ENCODE measurements around the gene PLCD3. TPM values are rescaled to one million over a fixed set of nuclear protein-coding genes. Genes with fewer than 3 reads are reported as not detected.
A peak's percentile ranks its signal among the peaks of the same experiment; 100 is the strongest.

Gene PLCD3
- total and polyA plus RNA-seq, 2 of the 13 experiments (the other 11 are each of a cell fraction or from before 2014, with no cell fraction given): 11.3 to 39.1 TPM

- TF ChIP-seq ZNF276 (CRISPR knock-in tag; IDR thresholded peaks at IDR 0.05; ENCODE audit: low read depth) (peak; percentile 22; the same call in 1 of the 2 replicates), RXRA (CRISPR knock-in tag; IDR thresholded peaks at IDR 0.05) (no peak), MAFG (CRISPR knock-in tag; IDR thresholded peaks at IDR 0.05) (no peak), SSRP1 (CRISPR knock-in tag; IDR thresholded peaks at IDR 0.05) (peak; percentile 10; the same call in 1 of the 2 replicates), MED13 (CRISPR knock-in tag; IDR thresholded peaks at IDR 0.05) (no peak), TBP (CRISPR knock-in tag; IDR thresholded peaks at IDR 0.05) (no peak), ZMYM2 (CRISPR knock-in tag; IDR thresholded peaks at IDR 0.05) (no peak), TMF1 (CRISPR knock-in tag; IDR thresholded peaks at IDR 0.05; ENCODE audit: low read depth) (no peak), NR1H2 (CRISPR knock-in tag; IDR thresholded peaks at IDR 0.05; ENCODE audit: borderline replicate concordance, low read depth) (no peak), GLMP (CRISPR knock-in tag; IDR thresholded peaks at IDR 0.05; ENCODE audit: borderline replicate concordance) (no peak), EED (CRISPR knock-in tag; IDR thresholded peaks at IDR 0.05) (no peak), KLF16 (CRISPR knock-in tag; IDR thresholded peaks at IDR 0.05) (no peak), ZNF253 (CRISPR knock-in tag; IDR thresholded peaks at IDR 0.05; ENCODE audit: borderline replicate concordance) (0 out of 2 replicates have a peak, but pooled peaks have one; percentile 67), ARID3A (IDR thresholded peaks at IDR 0.05; ENCODE audit: low read depth, low read length) (no peak), CBX5 (CRISPR knock-in tag; IDR thresholded peaks at IDR 0.05; ENCODE audit: borderline replicate concordance) (no peak), ARHGAP35 (CRISPR knock-in tag; IDR thresholded peaks at IDR 0.05; ENCODE audit: borderline replicate concordance) (0 out of 2 replicates have a peak, but pooled peaks have one; percentile 11), RBFOX2 (IDR thresholded peaks at IDR 0.05; ENCODE audit: low read depth, low read length) (no peak; the same call in 1 of the 2 replicates), ZKSCAN8 (CRISPR knock-in tag; IDR thresholded peaks at IDR 0.05; ENCODE audit: borderline replicate concordance) (no peak), ZSCAN31 (CRISPR knock-in tag; IDR thresholded peaks at IDR 0.05; ENCODE audit: low read depth) (no peak; the same call in 1 of the 2 replicates), ZNF430 (CRISPR knock-in tag; IDR thresholded peaks at IDR 0.05) (no peak)
- TF ChIP-seq, protein P1, sequence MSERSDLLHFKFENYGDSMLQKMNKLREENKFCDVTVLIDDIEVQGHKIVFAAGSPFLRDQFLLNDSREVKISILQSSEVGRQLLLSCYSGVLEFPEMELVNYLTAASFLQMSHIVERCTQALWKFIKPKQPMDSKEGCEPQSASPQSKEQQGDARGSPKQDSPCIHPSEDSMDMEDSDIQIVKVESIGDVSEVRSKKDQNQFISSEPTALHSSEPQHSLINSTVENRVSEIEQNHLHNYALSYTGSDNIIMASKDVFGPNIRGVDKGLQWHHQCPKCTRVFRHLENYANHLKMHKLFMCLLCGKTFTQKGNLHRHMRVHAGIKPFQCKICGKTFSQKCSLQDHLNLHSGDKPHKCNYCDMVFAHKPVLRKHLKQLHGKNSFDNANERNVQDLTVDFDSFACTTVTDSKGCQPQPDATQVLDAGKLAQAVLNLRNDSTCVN (CRISPR knock-in tag; IDR thresholded peaks at IDR 0.05; ENCODE audit: borderline replicate concordance): no peak
- TF ChIP-seq, protein P2, sequence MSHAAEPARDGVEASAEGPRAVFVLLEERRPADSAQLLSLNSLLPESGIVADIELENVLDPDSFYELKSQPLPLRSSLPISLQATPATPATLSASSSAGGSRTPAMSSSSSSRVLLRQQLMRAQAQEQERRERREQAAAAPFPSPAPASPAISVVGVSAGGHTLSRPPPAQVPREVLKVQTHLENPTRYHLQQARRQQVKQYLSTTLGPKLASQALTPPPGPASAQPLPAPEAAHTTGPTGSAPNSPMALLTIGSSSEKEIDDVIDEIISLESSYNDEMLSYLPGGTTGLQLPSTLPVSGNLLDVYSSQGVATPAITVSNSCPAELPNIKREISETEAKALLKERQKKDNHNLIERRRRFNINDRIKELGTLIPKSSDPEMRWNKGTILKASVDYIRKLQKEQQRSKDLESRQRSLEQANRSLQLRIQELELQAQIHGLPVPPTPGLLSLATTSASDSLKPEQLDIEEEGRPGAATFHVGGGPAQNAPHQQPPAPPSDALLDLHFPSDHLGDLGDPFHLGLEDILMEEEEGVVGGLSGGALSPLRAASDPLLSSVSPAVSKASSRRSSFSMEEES (CRISPR knock-in tag; IDR thresholded peaks at IDR 0.05): no peak
These were observed 14.7 kb upstream of the PLCD3 start (continued) for GRCh38 chr17:45146890-45147580.
